ENCODE data around the gene TBC1D10B. TPM values are rescaled to one million over a fixed set of nuclear protein-coding genes. Genes with fewer than 3 reads are reported as not detected.

The TBC1D10B gene
- total RNA-seq, 6 experiments from 2014 or later, result 7.9 to 12.3 (median 10.6) TPM

GRCh38 chr16:30394592-30395154, 24.4 kb upstream of the TBC1D10B start:
- intact Hi-C loops (cut with DNase I), result no loop called here
- 12% methylated on average over 31 of the region's 31 CpGs for WGBS (ENCODE audit: insufficient coverage, low coverage, low lambda C conversion rate, missing lambda C conversion rate)

GRCh38 chr16:30383521-30383920, 13.2 kb upstream of the TBC1D10B start:
- no peaks in the 10 kb centered on the region for H3K27me3 ChIP-seq
- WGBS (ENCODE audit: insufficient coverage, low coverage, low lambda C conversion rate, missing lambda C conversion rate), result 64% methylated on average over 2 of the region's 2 CpGs
- H3K4me1 ChIP-seq, result peaks cover 0 to 6% (median 2%) of the 10 kb centered on the region in 4 donors
- no peak overlapping the region for H3K4me3 ChIP-seq
- no peaks in the 10 kb centered on the region for H3K9me3 ChIP-seq
- no peak overlapping the region for H3K27ac ChIP-seq
- no peak for TF ChIP-seq CTCF (IDR thresholded peaks at IDR 0.05)
- TF ChIP-seq POLR2A (IDR thresholded peaks at IDR 0.05), result no peak
- DNase-seq, result no peak
- no peaks in the 10 kb centered on the region for H3K36me3 ChIP-seq
- no peak for ATAC-seq
- intact Hi-C loops (cut with DNase I), result no loop called here

More at GRCh38 chr16:30394592-30395154, 24.4 kb upstream of the TBC1D10B start:
- TF ChIP-seq POLR2A (IDR thresholded peaks at IDR 0.05) (no peak), CTCF (IDR thresholded peaks at IDR 0.05) (no peak)
- peak overlapping the region; percentile 44 to 67 (median 59) for H3K27ac ChIP-seq
- DNase-seq, result no peak
- H3K4me3 ChIP-seq, result peak overlapping the region; percentile 80 to 96 (median 82)
- peaks cover 0 to 4% (median 0%) of the 10 kb centered on the region in 4 donors for H3K36me3 ChIP-seq
- peaks cover 0 to 15% (median 0%) of the 10 kb centered on the region in 4 donors for H3K4me1 ChIP-seq
- peak in 2 of 4 donors; percentile 8 to 10 for ATAC-seq
- no peaks in the 10 kb centered on the region for H3K27me3 ChIP-seq
- H3K9me3 ChIP-seq, result no peaks in the 10 kb centered on the region

GRCh38 chr16:30382111-30382881, 12.0 kb upstream of the TBC1D10B start, which contains the start of gene SEPTIN1:
Gene SEPTIN1, minus strand, starts transcription at chr16:30382561. Its CDS starts 19 bp downstream, at chr16:30382542.
- TF ChIP-seq POLR2A (IDR thresholded peaks at IDR 0.05) (no peak), CTCF (IDR thresholded peaks at IDR 0.05) (no peak)
- intact Hi-C loops (cut with DNase I), result no loop called here
- Histone ChIP-seq H3K27ac (no peak within 1 kb of the TSS), H3K4me1 (peaks cover 0 to 7% (median 3%) of the 10 kb centered on the region in 4 donors), H3K9me3 (no peaks in the 10 kb centered on the region), H3K36me3 (no peaks in the 10 kb centered on the region), H3K4me3 (no peak within 1 kb of the TSS), H3K27me3 (no peaks in the 10 kb centered on the region)
- 100% methylated on average over 1 of the region's 12 CpGs for WGBS (ENCODE audit: insufficient coverage, low coverage, low lambda C conversion rate, missing lambda C conversion rate)
- ATAC-seq (no peak), DNase-seq (no peak)

GRCh38 chr16:30381291-30382041, 11.2 kb upstream of the TBC1D10B start:
- ATAC-seq (no peak), DNase-seq (no peak)
- H3K9me3 ChIP-seq, result no peaks in the 10 kb centered on the region
- H3K4me1 ChIP-seq, result peaks cover 0 to 9% (median 3%) of the 10 kb centered on the region in 4 donors
- TF ChIP-seq CTCF (IDR thresholded peaks at IDR 0.05) (no peak), POLR2A (IDR thresholded peaks at IDR 0.05) (no peak)
- no peak overlapping the region for H3K4me3 ChIP-seq
- H3K27ac ChIP-seq, result no peak overlapping the region
- H3K36me3 ChIP-seq, result no peaks in the 10 kb centered on the region
- no peaks in the 10 kb centered on the region for H3K27me3 ChIP-seq
- 36% methylated on average over 6 of the region's 13 CpGs for WGBS (ENCODE audit: insufficient coverage, low coverage, low lambda C conversion rate, missing lambda C conversion rate)
- intact Hi-C loops (cut with DNase I), result no loop called here

Data from right lobe of liver (tissue), 6 donors.